ENCODE data around the gene ZMIZ2.
A peak's percentile ranks its signal among the peaks of the same experiment; 100 is the strongest.
"Not testable (repeated sequence)": the region's sequence is repeated elsewhere in the genome, so short reads cannot be mapped to it uniquely, and the experiment has no call there.

ZMIZ2 gene

GRCh38 chr7:44769776-44770294 is 21.2 kb downstream of the ZMIZ2 start:
- DNase-seq (ENCODE audit: low read depth in 2 of 2) = no peak

GRCh38 chr7:44771358-44771757 is 22.7 kb downstream of the ZMIZ2 start:
- no peak for DNase-seq (ENCODE audit: low read depth in 2 of 2)

- DNase-seq (ENCODE audit: low read depth in 2 of 2) = no peak
These were observed 23.8 kb downstream of the ZMIZ2 start for GRCh38 chr7:44772440-44772839.

GRCh38 chr7:44772867-44773266 is 24.2 kb downstream of the ZMIZ2 start:
- no peak for DNase-seq (ENCODE audit: low read depth in 2 of 2)

- DNase-seq (ENCODE audit: low read depth in 2 of 2) = not testable (repeated sequence)
These were observed 25.8 kb downstream of the ZMIZ2 start for GRCh38 chr7:44774486-44774885.

GRCh38 chr7:44775383-44776107 is 26.9 kb downstream of the ZMIZ2 start:
- DNase-seq (ENCODE audit: low read depth in 2 of 2) = no peak

- no peak for DNase-seq (ENCODE audit: low read depth in 2 of 2)
These were observed 27.6 kb downstream of the ZMIZ2 start for GRCh38 chr7:44776211-44776610.

- DNase-seq (ENCODE audit: low read depth in 2 of 2) = no peak
These were observed 33.8 kb downstream of the ZMIZ2 start for GRCh38 chr7:44782460-44782859.

- DNase-seq (ENCODE audit: low read depth in 2 of 2) = no peak
These were observed 34.8 kb downstream of the ZMIZ2 start for GRCh38 chr7:44783407-44783806.

GRCh38 chr7:44784364-44784763 is 35.7 kb downstream of the ZMIZ2 start:
- no peak for DNase-seq (ENCODE audit: low read depth in 2 of 2)

GRCh38 chr7:44785218-44785617 is 36.6 kb downstream of the ZMIZ2 start:
- DNase-seq (ENCODE audit: low read depth in 2 of 2) = not testable (repeated sequence)

GRCh38 chr7:44787041-44787440 is 38.4 kb downstream of the ZMIZ2 start:
- DNase-seq (ENCODE audit: low read depth in 2 of 2) = no peak

GRCh38 chr7:44787762-44788161 is 39.1 kb downstream of the ZMIZ2 start:
- DNase-seq (ENCODE audit: low read depth in 2 of 2) = no peak

- DNase-seq (ENCODE audit: low read depth in 2 of 2) = no peak
These were observed 41.3 kb downstream of the ZMIZ2 start for GRCh38 chr7:44789990-44790389.

- DNase-seq (ENCODE audit: low read depth in 2 of 2) = no peak
These were observed 42.9 kb downstream of the ZMIZ2 start for GRCh38 chr7:44791278-44792219.

- DNase-seq (ENCODE audit: low read depth in 2 of 2) = no peak
These were observed 45.3 kb downstream of the ZMIZ2 start for GRCh38 chr7:44793919-44794318.

GRCh38 chr7:44794331-44794730 is 45.7 kb downstream of the ZMIZ2 start:
- DNase-seq (ENCODE audit: low read depth in 2 of 2) = no peak

GRCh38 chr7:44796034-44796503 is 47.4 kb downstream of the ZMIZ2 start:
- no peak for DNase-seq (ENCODE audit: low read depth in 2 of 2)

GRCh38 chr7:44796504-44797328 is 48.1 kb downstream of the ZMIZ2 start, which contains the start of gene PPIA:
Gene PPIA, plus strand, starts transcription at chr7:44796681. Its CDS starts 44 bp downstream, at chr7:44796725.
- DNase-seq (ENCODE audit: low read depth in 2 of 2) = peak; percentile 98

GRCh38 chr7:44797329-44798258 is 48.9 kb downstream of the ZMIZ2 start:
- peak in 1 of 2 experiments; percentile 62 for DNase-seq (ENCODE audit: low read depth in 2 of 2)
